ENCODE measurements around the gene LONP2.

- no peak for TF ChIP-seq EZH2 (IDR thresholded peaks at IDR 0.05; ENCODE audit: borderline replicate concordance, low read length)
- peak in 1 of 2 donors; percentile 7 for TF ChIP-seq CTCF (conservative IDR thresholded peaks at IDR 0.05 in 1 of 2, IDR thresholded peaks at IDR 0.05 in 1 of 2; ENCODE audit: extremely low read depth in 1 of 2, insufficient read depth in 1 of 2, low read depth in 1 of 2, low read length in 2 of 2)
Measured at GRCh38 chr16:48271728-48272127, 27.6 kb downstream of the LONP2 start.

Measured in mammary epithelial cell (primary cell).